Right lung (tissue), 10 donors: ENCODE results near the gene SKIC2. TPM values are rescaled to one million over a fixed set of nuclear protein-coding genes. Genes with fewer than 3 reads are reported as not detected.
A peak's percentile ranks its signal among the peaks of the same experiment; 100 is the strongest.
"Not testable (repeated sequence)": the region's sequence is repeated elsewhere in the genome, so short reads cannot be mapped to it uniquely, and the experiment has no call there.

Experiments used
- DNase-seq, 2 donors: peaks; one replicate each; pipeline ENCODE4 v3.0.0-alpha.2; 2013
- long read RNA-seq, 8 donors: transcript quantifications; one replicate each; lab custom pipeline, GENCODE V29; 2026
- polyA plus RNA-seq, 5 donors: library from polyadenylated mRNA; unstranded; fragments of 120-200 nt; gene quantifications; one replicate each; pipeline versions ENCODE4 v1.2.1 to v1.2.3, GENCODE V29; 2013; ENCODE audit warnings: inconsistent platforms in 1 of 5, low replicate concordance in 1 of 5; ENCODE audit not compliant: insufficient read length in 5 of 5, insufficient read depth in 1 of 5

The SKIC2 gene
- polyA plus RNA-seq: 10 to 100 TPM; 32.1 to 43.2 (median 41.7) TPM
- long read RNA-seq, donor 1, partial matches to known transcripts: 13 of 15 reads
- long read RNA-seq, donor 1, other reads (novel, unspliced or antisense): 0 of 15 reads
- long read RNA-seq, donor 2, partial matches to known transcripts: 0 of 1 reads
- long read RNA-seq, donor 2, other reads (novel, unspliced or antisense): 0 of 1 reads
- long read RNA-seq, donor 3, partial matches to known transcripts: 0 of 2 reads
- long read RNA-seq, donor 3, other reads (novel, unspliced or antisense): 0 of 2 reads
- long read RNA-seq, donor 4: 0 reads
- long read RNA-seq, donor 5, partial matches to known transcripts: 7 of 7 reads
- long read RNA-seq, donor 5, other reads (novel, unspliced or antisense): 0 of 7 reads
- long read RNA-seq, donor 6, partial matches to known transcripts: 5 of 5 reads
- long read RNA-seq, donor 6, other reads (novel, unspliced or antisense): 0 of 5 reads
- long read RNA-seq, donor 7: 0 reads
- long read RNA-seq, donor 8, partial matches to known transcripts: 8 of 9 reads
- long read RNA-seq, donor 8, other reads (novel, unspliced or antisense): 0 of 9 reads

GRCh38 chr6:31958741-31959739, at the start of gene SKIC2, which contains the start of gene NELFE:
Gene SKIC2 (plus strand): TSS chr6:31959175. CDS start chr6:31959193, 18 bp downstream.
Gene NELFE (minus strand): TSS chr6:31958971. CDS start chr6:31958446, 525 bp downstream.
- peak; percentile 99 for DNase-seq

- DNase-seq: not testable (repeated sequence)
These were observed 49.7 kb upstream of the SKIC2 start for GRCh38 chr6:31909298-31909697.

DNA sequence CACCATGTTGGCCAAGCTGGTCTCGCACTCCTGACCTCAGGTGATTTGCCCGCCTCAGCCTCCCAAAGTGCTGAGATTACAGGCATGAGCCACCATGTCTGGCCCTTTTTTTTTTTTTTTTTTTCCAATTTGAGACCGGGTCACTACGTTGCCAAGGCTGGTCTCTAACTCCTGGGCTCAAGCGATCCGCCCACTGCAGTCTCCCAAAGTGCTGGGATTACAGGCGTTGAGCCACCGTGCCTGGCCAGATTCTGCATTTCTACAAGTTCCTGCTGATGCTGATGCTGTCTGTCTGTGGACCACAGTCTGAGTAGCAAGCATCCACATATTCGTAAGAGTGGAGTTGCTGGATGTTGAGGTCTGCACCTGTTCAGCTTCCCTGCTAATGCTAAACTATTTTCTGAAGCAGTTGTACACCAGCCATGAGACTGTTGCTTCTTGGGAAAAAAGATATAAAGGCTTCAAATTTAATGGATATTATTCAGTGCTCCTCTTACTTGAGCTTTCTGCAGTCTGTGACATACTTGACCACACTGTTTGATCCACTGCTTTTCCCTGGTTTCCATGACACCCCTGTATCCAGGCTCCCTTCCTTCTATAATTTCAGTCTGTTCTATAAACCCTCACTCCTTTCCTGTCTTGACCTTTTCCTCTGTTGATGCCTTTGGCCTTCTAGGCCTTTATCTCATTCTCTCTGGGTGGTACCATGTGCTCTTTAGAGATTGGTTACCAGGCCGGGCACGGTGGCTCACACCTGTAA, 47.0 kb upstream of the SKIC2 start:
- no peak for DNase-seq

DNA sequence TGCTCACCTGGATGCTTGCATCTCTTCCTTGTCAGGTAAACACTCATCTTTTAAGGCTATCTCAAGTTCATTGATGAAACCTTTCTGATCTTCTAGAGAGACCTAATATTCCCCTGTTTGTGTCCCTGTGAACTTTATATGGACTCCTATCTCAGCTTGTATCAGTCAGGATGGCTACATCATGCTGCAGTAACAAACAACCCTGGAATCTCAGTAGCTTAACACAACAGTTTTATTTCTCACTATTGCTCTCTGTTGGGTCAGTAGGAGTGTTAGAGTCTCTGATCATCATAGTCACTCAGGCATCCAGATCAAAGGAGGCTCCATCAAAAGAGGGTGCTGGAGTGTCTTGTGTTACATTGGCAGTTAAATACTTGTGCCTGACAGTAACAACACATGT, 43.6 kb upstream of the SKIC2 start:
- no peak for DNase-seq

DNA sequence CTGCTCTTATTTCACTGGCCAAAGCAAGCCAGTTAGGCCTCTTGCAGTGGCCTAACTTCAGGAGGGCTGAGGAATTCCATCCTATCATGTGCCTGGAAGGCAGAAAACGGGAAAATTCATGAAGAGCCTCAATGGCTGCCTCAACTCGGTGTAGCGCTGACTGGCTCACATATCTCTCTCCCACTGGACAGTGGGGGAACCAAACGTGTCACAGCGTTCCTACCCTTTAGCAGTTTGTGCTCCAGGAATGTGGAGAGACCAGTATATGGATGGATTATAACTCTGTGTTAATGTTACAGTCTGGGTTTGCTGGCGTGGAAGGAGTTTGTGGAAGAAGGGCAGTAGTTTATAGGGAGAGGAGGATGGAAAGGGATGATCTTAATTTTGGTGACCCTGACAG, 43.2 kb upstream of the SKIC2 start:
- no peak for DNase-seq

DNA sequence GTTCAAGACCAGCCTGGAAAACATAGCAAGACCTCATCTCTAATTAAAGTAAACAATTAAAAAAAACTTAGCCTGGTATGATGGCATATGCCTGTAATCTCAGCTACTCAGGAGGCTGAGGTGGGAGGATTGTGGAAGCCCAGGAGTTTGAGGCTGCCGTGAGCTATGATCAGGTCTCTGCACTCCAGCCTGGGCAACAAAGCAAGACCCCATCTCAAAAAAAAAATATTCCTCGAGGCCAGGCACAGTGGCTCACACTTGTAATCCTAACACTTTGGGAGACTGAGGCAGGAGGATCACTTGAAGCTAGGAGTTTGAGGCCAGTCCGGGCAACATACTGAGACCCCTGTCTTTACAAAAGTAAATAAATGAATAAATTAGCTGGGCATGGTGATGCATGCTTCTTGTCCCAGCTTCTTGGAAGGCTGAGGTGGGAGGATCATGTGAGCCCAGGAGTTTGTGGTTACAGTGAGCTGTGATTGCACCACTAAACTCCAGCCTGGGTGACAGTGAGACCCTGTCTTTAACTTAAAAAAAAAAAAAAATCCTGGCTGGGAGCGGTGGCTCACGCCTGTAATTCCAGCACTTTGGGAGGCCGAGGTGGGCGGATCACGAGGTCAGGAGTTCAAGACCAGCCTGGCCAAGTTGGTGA, 40.8 kb upstream of the SKIC2 start:
- no peak for DNase-seq

DNA sequence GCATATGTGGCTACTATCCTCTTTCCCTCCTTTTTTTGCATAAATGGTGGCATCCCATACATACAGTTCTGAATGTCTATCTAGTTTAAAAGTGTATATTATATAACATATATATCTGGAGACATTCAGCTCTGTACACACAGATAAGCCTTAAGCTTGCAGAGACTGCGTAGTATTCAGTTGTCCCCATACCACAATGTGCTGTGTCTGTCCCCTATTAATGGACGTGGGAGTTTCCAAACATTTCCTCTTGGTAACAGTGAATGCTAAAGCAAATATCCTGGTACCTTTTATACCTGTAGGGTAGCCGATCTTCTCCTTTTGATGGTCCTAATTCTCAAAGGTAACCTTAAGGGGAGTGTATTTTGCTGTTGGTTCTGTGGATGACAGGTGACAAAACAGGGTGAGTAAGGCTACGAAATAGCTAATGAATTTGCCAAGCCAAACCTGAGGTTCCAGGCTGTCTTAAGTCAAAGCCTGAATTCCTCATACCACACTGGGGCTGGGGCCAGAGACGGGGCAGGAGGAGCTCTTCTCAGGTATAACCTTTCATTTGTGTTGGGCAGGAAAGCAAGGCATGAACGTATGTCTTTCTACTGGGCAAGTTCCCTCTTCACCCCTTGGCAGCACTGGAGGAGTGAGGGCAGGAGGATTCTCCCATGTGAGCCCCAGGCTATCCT, 39.2 kb upstream of the SKIC2 start:
- no peak for DNase-seq

- DNase-seq: no peak
These were observed 38.2 kb upstream of the SKIC2 start for GRCh38 chr6:31920811-31921210.

GRCh38 chr6:31922942-31923341, 36.0 kb upstream of the SKIC2 start:
- DNase-seq: no peak

- DNase-seq: no peak
These were observed 31.6 kb upstream of the SKIC2 start, which contains the start of gene C2 for GRCh38 chr6:31927242-31927862. Gene C2 (plus strand): TSS chr6:31927717. CDS start chr6:31927753, 36 bp downstream.

- no peak for DNase-seq
These were observed 30.9 kb upstream of the SKIC2 start for GRCh38 chr6:31927863-31928671.

GRCh38 chr6:31928672-31928939, 30.4 kb upstream of the SKIC2 start:
- DNase-seq: no peak

GRCh38 chr6:31930962-31931361, 28.0 kb upstream of the SKIC2 start:
- no peak for DNase-seq

- DNase-seq: not testable (repeated sequence)
These were observed 26.8 kb upstream of the SKIC2 start for GRCh38 chr6:31932137-31932536.

DNA sequence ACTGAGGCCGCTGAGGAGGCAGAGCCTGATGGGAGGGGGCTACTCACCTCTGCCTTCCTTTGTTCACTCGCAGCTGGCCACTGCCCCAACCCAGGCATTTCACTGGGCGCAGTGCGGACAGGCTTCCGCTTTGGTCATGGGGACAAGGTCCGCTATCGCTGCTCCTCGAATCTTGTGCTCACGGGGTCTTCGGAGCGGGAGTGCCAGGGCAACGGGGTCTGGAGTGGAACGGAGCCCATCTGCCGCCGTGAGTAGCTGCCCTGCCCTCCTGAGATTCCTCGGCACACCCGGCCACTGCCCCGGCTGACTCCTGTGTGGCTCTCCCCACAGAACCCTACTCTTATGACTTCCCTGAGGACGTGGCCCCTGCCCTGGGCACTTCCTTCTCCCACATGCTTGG, 25.4 kb upstream of the SKIC2 start:
- no peak for DNase-seq

GRCh38 chr6:31935021-31935420, 24.0 kb upstream of the SKIC2 start:
- no peak for DNase-seq

DNA sequence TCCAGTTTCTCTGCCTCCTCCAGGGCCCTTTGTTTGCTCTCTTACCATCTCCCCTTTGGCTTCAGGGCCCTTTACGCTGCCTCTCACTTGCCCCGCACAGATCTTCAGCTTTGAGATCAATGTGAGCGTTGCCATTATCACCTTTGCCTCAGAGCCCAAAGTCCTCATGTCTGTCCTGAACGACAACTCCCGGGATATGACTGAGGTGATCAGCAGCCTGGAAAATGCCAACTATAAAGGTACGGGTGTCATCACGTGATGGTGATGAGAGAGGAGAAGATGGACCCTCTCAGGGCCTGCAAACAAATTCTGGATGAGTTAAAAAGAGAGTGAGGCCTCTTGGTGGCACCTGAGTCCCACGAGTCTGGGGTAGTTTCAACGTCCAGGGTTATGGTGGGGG, 23.2 kb upstream of the SKIC2 start:
- DNase-seq: no peak

DNA sequence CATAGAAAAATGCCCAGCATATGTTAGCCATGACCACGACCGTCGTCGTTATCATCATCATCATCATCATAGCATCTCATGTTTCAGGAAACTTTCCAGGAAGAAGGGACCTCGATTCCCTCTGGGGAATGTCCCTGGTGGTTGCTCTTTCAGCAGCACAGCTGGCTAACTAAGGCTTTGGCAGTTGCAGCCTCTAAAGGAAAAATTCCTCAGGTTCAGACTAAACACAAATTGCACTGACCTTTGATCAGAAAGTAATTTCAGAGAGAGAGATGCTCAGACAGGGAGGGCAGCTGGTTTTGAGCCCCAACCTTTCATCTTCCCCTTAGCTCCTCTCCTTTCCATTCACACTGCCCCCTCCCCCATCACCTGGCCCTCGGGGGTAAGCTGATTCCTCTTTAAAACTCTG, 18.7 kb upstream of the SKIC2 start:
- no peak for DNase-seq

DNA sequence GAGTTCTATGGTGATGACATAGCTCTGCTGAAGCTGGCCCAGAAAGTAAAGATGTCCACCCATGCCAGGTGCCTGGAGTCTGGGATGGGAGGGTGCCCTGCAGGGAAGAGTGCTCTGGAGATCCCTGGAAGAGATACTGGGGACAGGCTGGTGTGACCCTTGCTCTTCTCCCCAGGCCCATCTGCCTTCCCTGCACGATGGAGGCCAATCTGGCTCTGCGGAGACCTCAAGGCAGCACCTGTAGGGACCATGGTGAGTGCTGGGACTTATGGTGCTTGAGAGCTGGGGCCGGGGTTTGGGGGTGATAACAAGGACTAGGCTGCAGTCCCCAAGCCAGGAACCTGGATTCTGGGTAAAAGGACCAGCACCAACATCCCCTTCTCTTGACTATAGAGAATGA, 15.2 kb upstream of the SKIC2 start:
- no peak for DNase-seq
